SK-N-SH treated with all-trans-retinoic acid at 6 μM for 48 hours (cell line): ENCODE results near the gene TDO2.

Source experiments
- ARNTL ChIP-seq: fragments of 450-650 bp; formaldehyde crosslinking; IDR thresholded peaks from 2 replicates; pipeline ENCODE4 v1.5.0; 2020; ENCODE audit warnings: low read depth, mild to moderate bottlenecking, moderate library complexity, borderline replicate concordance
- CSDC2 ChIP-seq: fragments of 250-450 bp; sonication (Bioruptor Pico); IDR thresholded peaks from 2 replicates; pipeline ENCODE4 v1.5.0; 2020; ENCODE audit warnings: mild to moderate bottlenecking, moderate library complexity
- ESRRG ChIP-seq: fragments of 250-450 bp; sonication (Bioruptor Pico); IDR thresholded peaks from 2 replicates; pipeline ENCODE4 v1.6.1; 2021; ENCODE audit warnings: mild to moderate bottlenecking
- OSR1 ChIP-seq: fragments of 250-450 bp; sonication (Bioruptor Pico); IDR thresholded peaks from 2 replicates; pipeline ENCODE4 v1.8.0; 2022; ENCODE audit warnings: moderate library complexity, mild to moderate bottlenecking, inconsistent platforms
- RARB ChIP-seq: fragments of 250-450 bp; sonication (Bioruptor Pico); IDR thresholded peaks from 2 replicates; pipeline ENCODE4 v1.8.0; 2021; ENCODE audit warnings: mild to moderate bottlenecking, moderate library complexity
- SNAI2 ChIP-seq: fragments of 250-450 bp; sonication (Bioruptor Pico); IDR thresholded peaks from 2 replicates; pipeline ENCODE4 v1.5.0; 2020; ENCODE audit warnings: mild to moderate bottlenecking, moderate library complexity
- ZC3H10 ChIP-seq: fragments of 250-450 bp; sonication (Bioruptor Pico); IDR thresholded peaks from 2 replicates; pipeline ENCODE4 v1.5.1; 2021; ENCODE audit warnings: mild to moderate bottlenecking, moderate library complexity
- ZFP3 ChIP-seq: fragments of 250-450 bp; sonication (Bioruptor Pico); IDR thresholded peaks from 2 replicates; pipeline ENCODE4 v1.5.0; 2020; ENCODE audit warnings: mild to moderate bottlenecking, moderate library complexity
- ZFP30 ChIP-seq: fragments of 450-650 bp; formaldehyde crosslinking; IDR thresholded peaks from 2 replicates; pipeline ENCODE4 v1.5.0; 2022; ENCODE audit warnings: mild to moderate bottlenecking, moderate library complexity
- ZNF8 ChIP-seq: fragments of 450-650 bp; formaldehyde crosslinking; IDR thresholded peaks from 2 replicates; pipeline ENCODE4 v1.5.0; 2020; ENCODE audit warnings: mild to moderate bottlenecking, moderate library complexity
- TF ChIP-seq, protein P1 (sequence below): fragments of 250-450 bp; sonication (Bioruptor Pico); IDR thresholded peaks from 2 replicates; pipeline ENCODE4 v1.8.0; 2020; ENCODE audit warnings: mild to moderate bottlenecking, moderate library complexity, borderline replicate concordance
- TF ChIP-seq, protein P2 (sequence below): fragments of 250-450 bp; sonication (Bioruptor Pico); IDR thresholded peaks from 2 replicates; pipeline ENCODE4 v1.5.1; 2020; ENCODE audit warnings: low read depth, mild to moderate bottlenecking, moderate library complexity

DNA sequence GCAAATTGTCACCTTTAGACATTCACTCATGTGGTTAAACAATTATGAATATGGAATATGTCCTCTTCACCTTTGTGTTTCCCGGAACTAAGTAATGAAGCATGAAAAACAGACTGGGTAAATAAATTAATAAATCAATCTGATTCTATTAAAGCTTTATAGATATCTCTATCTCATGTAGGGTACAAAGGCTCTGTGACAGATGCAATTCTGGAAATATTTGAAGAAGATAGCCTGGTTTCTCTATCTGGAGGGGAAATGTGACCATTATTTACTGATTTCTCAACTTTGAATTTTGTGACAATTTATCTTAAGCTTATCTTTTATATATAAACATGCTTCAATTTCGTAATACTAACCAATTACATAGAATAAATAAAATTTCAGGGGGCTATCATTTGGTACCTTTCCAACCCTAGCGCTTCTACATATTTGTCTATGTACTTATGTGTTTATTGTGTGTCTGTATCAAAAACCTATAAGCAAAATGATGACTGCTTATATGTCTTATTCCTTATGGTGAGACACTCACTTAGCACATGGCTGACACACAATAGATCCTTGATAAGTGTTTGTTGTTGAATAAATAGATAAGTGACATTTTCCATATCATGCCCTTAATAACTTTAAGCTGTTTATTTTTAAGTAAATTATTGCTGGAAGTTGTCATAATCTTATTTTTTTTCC, 40.3 kb downstream of the TDO2 start:
- TF ChIP-seq ZNF8 (CRISPR knock-in tag) (no peak), ZFP30 (CRISPR knock-in tag) (no peak), RARB (CRISPR knock-in tag) (no peak), ZFP3 (CRISPR knock-in tag) (no peak), OSR1 (CRISPR knock-in tag) (no peak), SNAI2 (CRISPR knock-in tag) (no peak), ESRRG (CRISPR knock-in tag) (no peak), CSDC2 (CRISPR knock-in tag) (no peak), ARNTL (CRISPR knock-in tag) (no peak), ZC3H10 (no peak)
- TF ChIP-seq, protein P1, sequence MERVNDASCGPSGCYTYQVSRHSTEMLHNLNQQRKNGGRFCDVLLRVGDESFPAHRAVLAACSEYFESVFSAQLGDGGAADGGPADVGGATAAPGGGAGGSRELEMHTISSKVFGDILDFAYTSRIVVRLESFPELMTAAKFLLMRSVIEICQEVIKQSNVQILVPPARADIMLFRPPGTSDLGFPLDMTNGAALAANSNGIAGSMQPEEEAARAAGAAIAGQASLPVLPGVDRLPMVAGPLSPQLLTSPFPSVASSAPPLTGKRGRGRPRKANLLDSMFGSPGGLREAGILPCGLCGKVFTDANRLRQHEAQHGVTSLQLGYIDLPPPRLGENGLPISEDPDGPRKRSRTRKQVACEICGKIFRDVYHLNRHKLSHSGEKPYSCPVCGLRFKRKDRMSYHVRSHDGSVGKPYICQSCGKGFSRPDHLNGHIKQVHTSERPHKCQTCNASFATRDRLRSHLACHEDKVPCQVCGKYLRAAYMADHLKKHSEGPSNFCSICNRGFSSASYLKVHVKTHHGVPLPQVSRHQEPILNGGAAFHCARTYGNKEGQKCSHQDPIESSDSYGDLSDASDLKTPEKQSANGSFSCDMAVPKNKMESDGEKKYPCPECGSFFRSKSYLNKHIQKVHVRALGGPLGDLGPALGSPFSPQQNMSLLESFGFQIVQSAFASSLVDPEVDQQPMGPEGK (CRISPR knock-in tag): no peak
- TF ChIP-seq, protein P2, sequence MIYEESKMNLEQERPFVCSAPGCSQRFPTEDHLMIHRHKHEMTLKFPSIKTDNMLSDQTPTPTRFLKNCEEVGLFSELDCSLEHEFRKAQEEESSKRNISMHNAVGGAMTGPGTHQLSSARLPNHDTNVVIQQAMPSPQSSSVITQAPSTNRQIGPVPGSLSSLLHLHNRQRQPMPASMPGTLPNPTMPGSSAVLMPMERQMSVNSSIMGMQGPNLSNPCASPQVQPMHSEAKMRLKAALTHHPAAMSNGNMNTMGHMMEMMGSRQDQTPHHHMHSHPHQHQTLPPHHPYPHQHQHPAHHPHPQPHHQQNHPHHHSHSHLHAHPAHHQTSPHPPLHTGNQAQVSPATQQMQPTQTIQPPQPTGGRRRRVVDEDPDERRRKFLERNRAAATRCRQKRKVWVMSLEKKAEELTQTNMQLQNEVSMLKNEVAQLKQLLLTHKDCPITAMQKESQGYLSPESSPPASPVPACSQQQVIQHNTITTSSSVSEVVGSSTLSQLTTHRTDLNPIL (CRISPR knock-in tag): no peak
